IMR-90 (cell line): ENCODE data around the gene SUGP2. TPM values are rescaled to one million over a fixed set of nuclear protein-coding genes. Genes with fewer than 3 reads are reported as not detected.

ENCODE experiments used
- ATAC-seq: fragments of 200-7000 bp; cut with Tn5 transposase; 2 replicates; pipeline ENCODE4 v1.9.1; 2020; ENCODE audit warnings: low read depth, mild to moderate bottlenecking, moderate library complexity
- BruUV-seq: library from RNA; stranded (reverse); fragments of 400-500 nt; replicated peaks from 2 replicates; lab custom pipeline; 2021; lab: Mats Ljungman, UMichigan
- CTCF ChIA-PET: fragments of 300-600 bp; formaldehyde crosslinking; extraction: SDS; loops from one replicate; lab custom pipeline; 2021; ENCODE audit warnings: antibody characterized with exemption; lab: Yijun Ruan, JAX
- POLR2A ChIA-PET: fragments of 300-600 bp; sonication (Branson Sonifier 250); formaldehyde crosslinking; loops from one replicate; lab custom pipeline; 2022; ENCODE audit warnings: antibody characterized with exemption; ENCODE audit not compliant: unreplicated experiment; lab: Charles Lee
- DNase-seq: peaks from one replicate; pipeline ENCODE4 v3.0.0; 2013
- H2AFZ ChIP-seq: replicated peaks from 2 replicates; pipeline ENCODE3; 2013; ENCODE audit warnings: low read length, mild to moderate bottlenecking; ENCODE audit not compliant: poor library complexity
- H2AK5ac ChIP-seq: 2 replicates; pipeline ENCODE4 v1.6.1; 2013; ENCODE audit warnings: low read depth, low read length, inconsistent platforms
- H2AK9ac ChIP-seq: replicated peaks from 2 replicates; pipeline ENCODE3; 2013; ENCODE audit warnings: mild to moderate bottlenecking, low read depth, low read length, moderate library complexity; ENCODE audit not compliant: poor library complexity
- H2BK120ac ChIP-seq: 2 replicates; pipeline ENCODE4 v1.6.1; 2013; ENCODE audit warnings: low read depth, low read length, inconsistent platforms
- H2BK15ac ChIP-seq: 3 replicates; pipeline ENCODE4 v1.6.1; 2013; ENCODE audit warnings: low read depth, low read length, inconsistent platforms
- H2BK20ac ChIP-seq: 2 replicates; pipeline ENCODE4 v1.6.1; 2013; ENCODE audit warnings: low read depth, mild to moderate bottlenecking, inconsistent platforms, low read length, moderate library complexity
- H2BK5ac ChIP-seq: 2 replicates; pipeline ENCODE4 v1.6.1; 2013; ENCODE audit warnings: mild to moderate bottlenecking, low read depth, low read length, inconsistent platforms; ENCODE audit not compliant: poor library complexity, severe bottlenecking
- H3K14ac ChIP-seq: replicated peaks from 2 replicates; pipeline ENCODE4 v1.6.1; 2013; ENCODE audit warnings: low read depth, low read length, inconsistent platforms
- H3K18ac ChIP-seq: 2 replicates; pipeline ENCODE4 v1.6.1; 2013; ENCODE audit warnings: low read depth, low read length, control low read depth
- H3K23ac ChIP-seq: 2 replicates; pipeline ENCODE4 v1.6.1; 2013; ENCODE audit warnings: low read depth, low read length, inconsistent platforms
- H3K27ac ChIP-seq: 2 replicates; pipeline ENCODE4 v1.5.1; 2013; ENCODE audit warnings: mild to moderate bottlenecking, control low read depth, low read length; ENCODE audit not compliant: insufficient read depth
- H3K27me3 ChIP-seq: 2 replicates; pipeline ENCODE4 v1.6.1; 2013; ENCODE audit warnings: low read length; ENCODE audit not compliant: control insufficient read depth, insufficient read depth
- H3K36me3 ChIP-seq: 2 replicates; pipeline ENCODE4 v1.6.1; 2013; ENCODE audit warnings: low read length, mixed read lengths; ENCODE audit not compliant: control insufficient read depth, insufficient read depth
- H3K4ac ChIP-seq: 2 replicates; pipeline ENCODE4 v1.6.1; 2013; ENCODE audit warnings: low read depth, low read length, inconsistent platforms
- H3K4me1 ChIP-seq: 2 replicates; pipeline ENCODE4 v1.6.1; 2013; ENCODE audit warnings: low read length, mixed read lengths; ENCODE audit not compliant: control insufficient read depth, insufficient read depth
- H3K4me2 ChIP-seq: 2 replicates; pipeline ENCODE4 v1.6.1; 2013; ENCODE audit warnings: low read depth, mild to moderate bottlenecking, control low read depth, low read length, moderate library complexity
- H3K4me3 ChIP-seq: 2 replicates; pipeline ENCODE4 v1.5.1; 2013; ENCODE audit warnings: low read depth, mild to moderate bottlenecking, control low read depth, low read length, moderate library complexity; ENCODE audit not compliant: insufficient read depth
- H3K56ac ChIP-seq: 2 replicates; pipeline ENCODE4 v1.6.1; 2013; ENCODE audit warnings: low read length, inconsistent platforms; ENCODE audit not compliant: insufficient read depth; ENCODE audit errors: extremely low read depth
- H3K79me1 ChIP-seq, 2 experiments: 2 replicates each; pipeline ENCODE4 v1.6.1; 2013; ENCODE audit warnings: low read length in 2 of 2, inconsistent platforms in 1 of 2, low read depth in 1 of 2
- H3K9ac ChIP-seq: 2 replicates; pipeline ENCODE4 v1.6.1; 2013; ENCODE audit warnings: low read depth, low read length, control low read depth
- H3K9me1 ChIP-seq: 2 replicates; pipeline ENCODE4 v1.6.1; 2013; ENCODE audit warnings: low read length, inconsistent platforms; ENCODE audit not compliant: insufficient read depth
- H3K9me3 ChIP-seq: 2 replicates; pipeline ENCODE4 v1.6.1; 2013; ENCODE audit warnings: low read length; ENCODE audit not compliant: control insufficient read depth, insufficient read depth
- H4K20me1 ChIP-seq: 2 replicates; pipeline ENCODE4 v1.6.1; 2013; ENCODE audit warnings: low read length, inconsistent platforms; ENCODE audit not compliant: insufficient read depth
- H4K5ac ChIP-seq: 2 replicates; pipeline ENCODE4 v1.6.1; 2013; ENCODE audit warnings: mild to moderate bottlenecking, low read depth, low read length, control low read depth
- H4K8ac ChIP-seq, 2 experiments: 2 replicates each; pipeline ENCODE4 v1.6.1; 2013; ENCODE audit warnings: low read depth in 2 of 2, low read length in 2 of 2, control low read depth in 1 of 2, inconsistent platforms in 1 of 2
- H4K91ac ChIP-seq: 2 replicates; pipeline ENCODE4 v1.6.1; 2013; ENCODE audit warnings: low read depth, low read length, inconsistent platforms; ENCODE audit not compliant: insufficient read depth
- BHLHE40 ChIP-seq: fragments of 150-350 bp; IDR thresholded peaks from 2 replicates; pipeline ENCODE4 v1.6.1; 2016; ENCODE audit warnings: mild to moderate bottlenecking, low read depth, low read length
- CEBPB ChIP-seq: IDR thresholded peaks from 2 replicates; pipeline ENCODE4 v1.6.1; 2012; ENCODE audit warnings: low read depth, low read length, improper control_type of control experiment
- CHD1 ChIP-seq: IDR thresholded peaks from 2 replicates; pipeline ENCODE4 v1.6.1; 2012; ENCODE audit warnings: low read depth, low read length, improper control_type of control experiment
- ELK1 ChIP-seq: fragments of 150-350 bp; IDR thresholded peaks from 2 replicates; pipeline ENCODE4 v1.6.1; 2016; ENCODE audit warnings: low read depth, mild to moderate bottlenecking, low read length, moderate library complexity, borderline replicate concordance
- MAFK ChIP-seq: IDR thresholded peaks from 2 replicates; pipeline ENCODE4 v1.6.1; 2012; ENCODE audit warnings: low read depth, low read length, improper control_type of control experiment
- MAZ ChIP-seq: IDR thresholded peaks from 2 replicates; pipeline ENCODE4 v1.6.1; 2012; ENCODE audit warnings: low read depth, mild to moderate bottlenecking, low read length, improper control_type of control experiment, moderate library complexity, borderline replicate concordance
- MXI1 ChIP-seq: IDR thresholded peaks from 2 replicates; pipeline ENCODE4 v1.6.1; 2012; ENCODE audit warnings: low read depth, mild to moderate bottlenecking, low read length, moderate library complexity, borderline replicate concordance
- NFE2L2 ChIP-seq: fragments of 150-350 bp; IDR thresholded peaks from 2 replicates; pipeline ENCODE4 v1.6.1; 2016; ENCODE audit warnings: low read depth, mild to moderate bottlenecking, low read length
- POLR2A ChIP-seq: IDR thresholded peaks from 2 replicates; pipeline ENCODE4 v1.6.1; 2012; ENCODE audit warnings: mild to moderate bottlenecking, low read depth, low read length
- RCOR1 ChIP-seq: IDR thresholded peaks from 2 replicates; pipeline ENCODE4 v1.6.1; 2012; ENCODE audit warnings: mild to moderate bottlenecking, low read length, improper control_type of control experiment; ENCODE audit not compliant: insufficient replicate concordance
- RFX5 ChIP-seq: IDR thresholded peaks from 2 replicates; pipeline ENCODE4 v1.8.0; 2012; ENCODE audit warnings: low read depth, mild to moderate bottlenecking, low read length, moderate library complexity
- SMC3 ChIP-seq: fragments of 150-350 bp; IDR thresholded peaks from 2 replicates; pipeline ENCODE4 v1.6.1; 2016; ENCODE audit warnings: low read depth, mild to moderate bottlenecking, antibody characterized with exemption, low read length, moderate library complexity
- WGBS, 2 experiments: methylation state at CpG; one replicate each; pipeline versions ENCODE4 v1.1.5 to v1.1.7; 2013; ENCODE audit warnings: missing lambda C conversion rate in 2 of 2; ENCODE audit not compliant: insufficient read length in 1 of 2; ENCODE audit errors: extremely low coverage in 2 of 2; 5-methylcytosine and 5-hydroxymethylcytosine counted together
- dilution Hi-C: fragments of 300-500 bp; cut with HindIII; formaldehyde crosslinking; loops from one replicate; pipeline ENCODE4 v1.14.3; 2018; ENCODE audit warnings: low sequenced_read_pairs; ENCODE audit not compliant: unreplicated experiment
- in situ Hi-C: fragments of 300-500 bp; cut with MboI; formaldehyde crosslinking; loops from 3 replicates; pipeline ENCODE4 v1.14.3; 2019; ENCODE audit warnings: low sequenced_read_pairs, inconsistent platforms, mixed read lengths
- intact Hi-C: fragments of 100-400 bp; cut with micrococcal nuclease; formaldehyde crosslinking; loops from 2 replicates; pipeline ENCODE4 v1.10.0; 2022
- polyA plus RNA-seq, 3 experiments: library from polyadenylated mRNA; depleted of rRNA; stranded (reverse); fragments of >200 nt; gene quantifications; 2 replicates each; pipeline ENCODE4 v1.2.3, GENCODE V29; 2012; ENCODE audit warnings: low replicate concordance in 1 of 3
- total RNA-seq: library from RNA; depleted of rRNA; stranded (reverse); fragments of >200 nt; gene quantifications from 2 replicates; pipeline ENCODE4 v1.2.3, GENCODE V29; 2012
- TF ChIP-seq, protein P1 (sequence below): fragments of 150-350 bp; IDR thresholded peaks from 2 replicates; pipeline ENCODE4 v1.6.1; 2017; ENCODE audit warnings: mild to moderate bottlenecking, antibody characterized with exemption, low read length, low read depth

Gene SUGP2
- total and polyA plus RNA-seq, 2 of the 4 experiments (the other 2 are of a cell fraction), result 25.8 to 69.2 TPM

GRCh38 chr19:19052921-19053320 lies 19.6 kb upstream of the SUGP2 start:
- dilution Hi-C loops, result no loop called here
- Histone ChIP-seq H3K36me3 (peaks cover 55% of the 10 kb centered on the region), H2BK15ac (no peak overlapping the region), H3K27ac (no peak overlapping the region), H3K18ac (no peak overlapping the region), H2AK5ac (no peak overlapping the region), H2AFZ (no peak overlapping the region), H4K8ac (no peak overlapping the region), H3K4ac (no peak overlapping the region), H4K91ac (no peak overlapping the region), H3K9me3 (no peaks in the 10 kb centered on the region), H3K4me3 (no peak overlapping the region), H2BK5ac (no peak overlapping the region), H3K4me2 (no peak overlapping the region), H3K56ac (no peak overlapping the region), H2AK9ac (no peak overlapping the region), H4K20me1 (no peaks in the 10 kb centered on the region; the same call in 1 of the 2 replicates), H4K5ac (no peak overlapping the region), H3K9me1 (no peaks in the 10 kb centered on the region; the same call in 1 of the 2 replicates), H3K9ac (no peak overlapping the region), H2BK20ac (no peak overlapping the region), H3K79me1 (peaks cover 0 to 19% of the 10 kb centered on the region in 2 experiments; a peak in 1 of 4 replicates), H2BK120ac (no peak overlapping the region), H3K4me1 (no peaks in the 10 kb centered on the region), H3K14ac (no peak overlapping the region), H3K23ac (no peak overlapping the region), H3K27me3 (no peaks in the 10 kb centered on the region)
- no peak for TF ChIP-seq CEBPB
- TF ChIP-seq NFE2L2, result no peak
- no peak for TF ChIP-seq MAFK
- no peak for TF ChIP-seq MXI1
- TF ChIP-seq, protein P1, sequence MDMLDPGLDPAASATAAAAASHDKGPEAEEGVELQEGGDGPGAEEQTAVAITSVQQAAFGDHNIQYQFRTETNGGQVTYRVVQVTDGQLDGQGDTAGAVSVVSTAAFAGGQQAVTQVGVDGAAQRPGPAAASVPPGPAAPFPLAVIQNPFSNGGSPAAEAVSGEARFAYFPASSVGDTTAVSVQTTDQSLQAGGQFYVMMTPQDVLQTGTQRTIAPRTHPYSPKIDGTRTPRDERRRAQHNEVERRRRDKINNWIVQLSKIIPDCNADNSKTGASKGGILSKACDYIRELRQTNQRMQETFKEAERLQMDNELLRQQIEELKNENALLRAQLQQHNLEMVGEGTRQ, result no peak
- TF ChIP-seq BHLHE40, result no peak
- TF ChIP-seq POLR2A, result no peak
- no peak for TF ChIP-seq ELK1
- TF ChIP-seq RFX5, result no peak
- TF ChIP-seq RCOR1, result no peak
- no peak for TF ChIP-seq SMC3
- TF ChIP-seq CHD1, result no peak
- TF ChIP-seq MAZ, result no peak
- CTCF ChIA-PET, result no interaction called here
- no peak for ATAC-seq
- in situ Hi-C loops, result no loop called here
- DNase-seq, result no peak
- 60% methylated on average over 1 of the region's 1 CpG; no CpG with 5 or more reads in 1 of the 2 experiments for WGBS, 2 experiments
- intact Hi-C loops, result no loop called here
- POLR2A ChIA-PET, result no interaction called here
- no TSS peak for BruUV-seq
